ENCODE measurements around the gene SENP8.

The SENP8 gene

DNA sequence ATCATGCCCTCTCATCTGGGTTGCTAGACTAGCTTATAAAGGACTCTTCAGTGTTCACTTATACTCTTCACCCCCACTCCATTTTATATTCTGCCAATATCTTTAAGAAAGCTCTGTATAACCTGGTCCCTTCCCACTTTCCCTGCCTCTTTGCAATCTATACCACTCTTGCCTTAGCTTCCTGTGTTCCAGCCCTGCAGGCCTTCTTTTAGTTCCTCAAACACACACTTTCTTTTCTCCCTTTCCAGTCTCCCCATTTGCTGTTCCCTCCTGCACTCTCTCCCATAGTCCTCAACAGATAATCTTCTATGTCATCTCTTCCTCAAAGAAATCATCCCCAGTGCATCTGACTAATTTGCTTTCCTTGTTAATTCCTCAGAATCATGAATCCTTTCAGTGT, 28.7 kb downstream of the SENP8 start:
- Histone ChIP-seq H3K27me3 (ENCODE audit: low read length) (no peaks in the 10 kb centered on the region), H4K20me1 (ENCODE audit: low read depth, low read length) (no peaks in the 10 kb centered on the region), H3K9me2 (replicated peaks; ENCODE audit: insufficient read depth, low read length) (no peaks in the 10 kb centered on the region), H3K4me3 (ENCODE audit: insufficient read depth, low read length, poor library complexity, severe bottlenecking) (no peak overlapping the region), H2AFZ (ENCODE audit: low read depth, low read length, severe bottlenecking) (no peak overlapping the region), H3K79me2 (ENCODE audit: insufficient read depth, low read length) (no peaks in the 10 kb centered on the region), H3K36me3 (ENCODE audit: low read length) (no peaks in the 10 kb centered on the region), H3K9me3 (ENCODE audit: insufficient read depth, low read length) (no peaks in the 10 kb centered on the region), H3K9ac (ENCODE audit: low read length) (no peak overlapping the region), H3F3A (ENCODE audit: insufficient read depth) (0 out of 2 replicates have a peak, but pooled peaks cover 3% of the 10 kb centered on the region), H3K4me2 (ENCODE audit: low read depth, low read length, poor library complexity, severe bottlenecking) (no peak overlapping the region), H3K27ac (ENCODE audit: low read depth, low read length) (no peak overlapping the region)
- TF ChIP-seq, protein P1, sequence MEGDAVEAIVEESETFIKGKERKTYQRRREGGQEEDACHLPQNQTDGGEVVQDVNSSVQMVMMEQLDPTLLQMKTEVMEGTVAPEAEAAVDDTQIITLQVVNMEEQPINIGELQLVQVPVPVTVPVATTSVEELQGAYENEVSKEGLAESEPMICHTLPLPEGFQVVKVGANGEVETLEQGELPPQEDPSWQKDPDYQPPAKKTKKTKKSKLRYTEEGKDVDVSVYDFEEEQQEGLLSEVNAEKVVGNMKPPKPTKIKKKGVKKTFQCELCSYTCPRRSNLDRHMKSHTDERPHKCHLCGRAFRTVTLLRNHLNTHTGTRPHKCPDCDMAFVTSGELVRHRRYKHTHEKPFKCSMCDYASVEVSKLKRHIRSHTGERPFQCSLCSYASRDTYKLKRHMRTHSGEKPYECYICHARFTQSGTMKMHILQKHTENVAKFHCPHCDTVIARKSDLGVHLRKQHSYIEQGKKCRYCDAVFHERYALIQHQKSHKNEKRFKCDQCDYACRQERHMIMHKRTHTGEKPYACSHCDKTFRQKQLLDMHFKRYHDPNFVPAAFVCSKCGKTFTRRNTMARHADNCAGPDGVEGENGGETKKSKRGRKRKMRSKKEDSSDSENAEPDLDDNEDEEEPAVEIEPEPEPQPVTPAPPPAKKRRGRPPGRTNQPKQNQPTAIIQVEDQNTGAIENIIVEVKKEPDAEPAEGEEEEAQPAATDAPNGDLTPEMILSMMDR (IDR thresholded peaks at IDR 0.05; ENCODE audit: insufficient read depth, low read length, poor library complexity, severe bottlenecking): no peak

DNA sequence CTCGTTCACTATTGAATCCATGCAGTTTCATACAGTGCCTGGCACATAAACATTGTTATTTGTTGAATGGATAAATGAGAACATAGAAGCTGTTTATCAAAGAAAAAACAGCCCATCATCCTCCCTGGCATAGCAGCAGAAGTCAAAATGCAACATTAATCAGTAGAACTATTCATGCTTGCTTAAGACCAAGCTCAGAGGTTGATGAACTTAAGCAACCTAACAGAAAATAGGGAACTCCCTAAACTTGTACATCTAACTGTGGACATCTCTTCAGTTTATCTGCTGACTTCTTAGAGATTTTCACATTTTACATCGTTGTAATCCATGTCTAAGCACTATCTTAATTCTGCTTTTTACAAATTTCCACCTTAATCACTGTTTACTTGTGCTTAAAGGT, 29.2 kb downstream of the SENP8 start:
- Histone ChIP-seq H3F3A (ENCODE audit: insufficient read depth) (0 out of 2 replicates have a peak, but pooled peaks cover 3% of the 10 kb centered on the region), H3K9me2 (replicated peaks; ENCODE audit: insufficient read depth, low read length) (no peaks in the 10 kb centered on the region), H3K4me3 (ENCODE audit: insufficient read depth, low read length, poor library complexity, severe bottlenecking) (no peak overlapping the region), H2AFZ (ENCODE audit: low read depth, low read length, severe bottlenecking) (no peak overlapping the region), H3K79me2 (ENCODE audit: insufficient read depth, low read length) (no peaks in the 10 kb centered on the region), H3K27ac (ENCODE audit: low read depth, low read length) (no peak overlapping the region), H3K9ac (ENCODE audit: low read length) (no peak overlapping the region), H4K20me1 (ENCODE audit: low read depth, low read length) (no peaks in the 10 kb centered on the region), H3K4me2 (ENCODE audit: low read depth, low read length, poor library complexity, severe bottlenecking) (no peak overlapping the region), H3K9me3 (ENCODE audit: insufficient read depth, low read length) (no peaks in the 10 kb centered on the region), H3K27me3 (ENCODE audit: low read length) (no peaks in the 10 kb centered on the region), H3K36me3 (ENCODE audit: low read length) (no peaks in the 10 kb centered on the region)
- TF ChIP-seq EZH2phosphoT487 (conservative IDR thresholded peaks at IDR 0.05; ENCODE audit: low read length): no peak
- TF ChIP-seq, protein P1 (IDR thresholded peaks at IDR 0.05; ENCODE audit: insufficient read depth, low read length, poor library complexity, severe bottlenecking): no peak

DNA sequence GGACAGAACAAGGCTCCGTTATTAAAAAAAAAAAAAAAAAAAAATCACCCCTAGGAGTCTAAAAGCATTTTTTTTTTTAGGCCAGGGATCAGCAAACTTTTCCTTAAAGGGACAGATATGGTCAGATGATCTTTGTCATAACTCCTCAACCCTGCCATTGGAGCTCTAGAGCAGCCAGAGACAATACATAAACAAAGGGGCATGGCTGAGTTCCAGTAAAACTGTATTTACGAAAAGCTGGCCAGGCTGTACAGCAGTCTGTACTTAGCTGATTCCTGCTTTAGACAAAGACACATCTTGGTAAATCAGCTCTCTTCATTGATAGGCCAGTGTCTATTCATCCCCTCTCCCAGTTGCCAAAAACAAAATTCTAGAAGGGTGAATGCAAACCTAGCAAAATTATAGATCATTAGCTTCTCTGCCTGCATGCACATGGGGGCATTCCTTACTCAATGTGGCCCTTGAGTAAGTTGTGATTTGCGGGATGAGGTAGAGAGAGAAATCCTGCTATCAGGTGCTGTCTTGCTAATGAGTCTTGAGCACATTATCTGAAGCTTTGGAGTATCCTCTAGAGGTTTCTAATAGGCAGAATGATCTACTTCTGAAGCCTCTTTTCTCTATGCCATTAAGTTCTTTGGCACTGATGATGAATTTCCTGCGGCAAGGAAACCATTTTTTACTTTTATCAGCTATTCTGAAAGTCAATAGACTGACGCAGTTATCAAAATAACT, 35.2 kb downstream of the SENP8 start:
- Histone ChIP-seq H3K27me3 (ENCODE audit: low read length) (no peaks in the 10 kb centered on the region), H3K4me3 (ENCODE audit: insufficient read depth, low read length, poor library complexity, severe bottlenecking) (no peak overlapping the region), H4K20me1 (ENCODE audit: low read depth, low read length) (no peaks in the 10 kb centered on the region), H2AFZ (ENCODE audit: low read depth, low read length, severe bottlenecking) (no peak overlapping the region), H3F3A (ENCODE audit: insufficient read depth) (no peaks in the 10 kb centered on the region), H3K9ac (ENCODE audit: low read length) (no peak overlapping the region), H3K79me2 (ENCODE audit: insufficient read depth, low read length) (no peaks in the 10 kb centered on the region), H3K36me3 (ENCODE audit: low read length) (no peaks in the 10 kb centered on the region), H3K27ac (ENCODE audit: low read depth, low read length) (no peak overlapping the region), H3K4me2 (ENCODE audit: low read depth, low read length, poor library complexity, severe bottlenecking) (no peak overlapping the region), H3K9me3 (ENCODE audit: insufficient read depth, low read length) (no peaks in the 10 kb centered on the region), H3K9me2 (replicated peaks; ENCODE audit: insufficient read depth, low read length) (no peaks in the 10 kb centered on the region)
- no peak for TF ChIP-seq EZH2phosphoT487 (conservative IDR thresholded peaks at IDR 0.05; ENCODE audit: low read length)
- TF ChIP-seq, protein P1 (IDR thresholded peaks at IDR 0.05; ENCODE audit: insufficient read depth, low read length, poor library complexity, severe bottlenecking): no peak
